GM19467 (cell line): ENCODE measurements around the gene ATAD5.

Experiments
- ATAC-seq: cut with Tn5 transposase; IDR thresholded peaks from one replicate; pipeline ENCODE4 v1.9.1; 2021; ENCODE audit warnings: mild to moderate bottlenecking, moderate library complexity; ENCODE audit not compliant: unreplicated experiment

Gene ATAD5

GRCh38 chr17:30939051-30939689 is 107.4 kb downstream of the ATAD5 start:
- ATAC-seq = no peak

DNA sequence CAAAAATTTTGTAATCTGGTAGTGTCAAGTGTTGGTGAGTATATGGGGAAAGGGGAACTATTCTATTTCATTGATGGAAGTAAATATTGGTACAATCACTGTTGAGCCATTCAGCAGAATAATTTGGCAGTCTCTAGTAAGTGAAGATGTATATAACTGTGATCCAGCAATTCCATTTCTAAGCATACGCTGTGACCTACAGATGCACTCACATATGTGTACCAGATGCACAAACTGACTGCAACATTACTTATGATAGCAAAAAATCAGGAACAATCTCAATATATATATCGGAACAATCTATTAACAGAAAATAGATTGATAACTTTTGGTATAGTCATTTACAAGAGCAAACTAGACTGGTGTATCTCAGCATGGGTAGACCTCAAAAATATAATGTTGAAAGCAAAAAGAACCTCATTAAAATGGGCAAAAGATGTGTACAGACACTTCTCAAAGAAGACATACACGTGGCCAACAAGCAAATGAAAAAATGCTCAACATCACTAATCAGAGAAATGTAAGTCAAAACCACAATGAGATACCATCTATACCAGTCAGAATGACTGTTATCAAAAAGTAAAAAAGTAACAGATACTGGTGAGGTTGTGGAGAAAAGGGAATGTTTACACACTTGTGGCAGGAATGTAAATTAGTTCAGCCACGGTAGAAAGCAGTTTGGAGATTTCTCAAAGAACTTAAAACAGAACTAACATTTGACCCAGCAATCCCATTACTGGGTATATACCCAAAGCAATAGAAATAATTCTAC is 110.7 kb downstream of the ATAD5 start:
- no peak for ATAC-seq
